SU-DHL-6 (cell line): ENCODE data around the gene UBC.

Experiments used
- H2AFZ ChIP-seq: fragments of 200-600 bp; sonication (generic); 2 replicates; pipeline ENCODE4 v1.6.1; 2014; ENCODE audit warnings: low read depth, mild to moderate bottlenecking, moderate library complexity, mixed read lengths, antibody characterized with exemption, low read length; ENCODE audit not compliant: severe bottlenecking
- H3F3A ChIP-seq: fragments of 200-600 bp; shearing (Covaris generic); 2 replicates; pipeline ENCODE4 v1.6.0; 2016; ENCODE audit warnings: antibody characterized with exemption, mild to moderate bottlenecking; ENCODE audit not compliant: insufficient read depth
- H3K27ac ChIP-seq: fragments of 200-600 bp; sonication (generic); 2 replicates; pipeline ENCODE4 v1.5.1; 2016; ENCODE audit warnings: low read depth, mild to moderate bottlenecking, low read length, moderate library complexity, mixed read lengths
- H3K27me3 ChIP-seq: fragments of 200-600 bp; sonication (generic), shearing (Covaris generic); 2 replicates; pipeline ENCODE4 v1.6.0; 2014; ENCODE audit warnings: mild to moderate bottlenecking, low read length
- H3K36me3 ChIP-seq: fragments of 200-600 bp; sonication (generic); 2 replicates; pipeline ENCODE4 v1.6.1; 2014; ENCODE audit warnings: mild to moderate bottlenecking, low read length, mixed read lengths
- H3K4me2 ChIP-seq: fragments of 300-600, 200-600 bp; shearing (Covaris generic), sonication (generic); 2 replicates; pipeline ENCODE4 v1.6.0; 2014; ENCODE audit warnings: low read length, low read depth, mild to moderate bottlenecking; ENCODE audit not compliant: poor library complexity, severe bottlenecking
- H3K4me3 ChIP-seq: fragments of 200-600 bp; sonication (generic); 2 replicates; pipeline ENCODE4 v1.5.1; 2014; ENCODE audit warnings: antibody characterized with exemption, low read length, mild to moderate bottlenecking, mixed read lengths; ENCODE audit not compliant: insufficient read depth, poor library complexity, severe bottlenecking
- H3K79me2 ChIP-seq: fragments of 200-600 bp; sonication (generic); 2 replicates; pipeline ENCODE4 v1.6.1; 2014; ENCODE audit warnings: mild to moderate bottlenecking, low read length, moderate library complexity; ENCODE audit not compliant: insufficient read depth
- H3K9ac ChIP-seq: fragments of 200-600 bp; sonication (generic); 2 replicates; pipeline ENCODE4 v1.7.0; 2014; ENCODE audit warnings: mild to moderate bottlenecking, low read length
- H3K9me2 ChIP-seq: fragments of 200-600 bp; sonication (generic); replicated peaks from 2 replicates; pipeline ENCODE4 v1.6.1; 2014; ENCODE audit warnings: low read length; ENCODE audit not compliant: insufficient read depth
- H3K9me3 ChIP-seq: fragments of 200-600 bp; sonication (generic); 2 replicates; pipeline ENCODE4 v1.6.1; 2014; ENCODE audit warnings: low read length, mixed read lengths; ENCODE audit not compliant: insufficient read depth
- H4K20me1 ChIP-seq: fragments of 200-600 bp; sonication (generic); 2 replicates; pipeline ENCODE4 v1.6.1; 2014; ENCODE audit warnings: low read depth, mild to moderate bottlenecking, antibody characterized with exemption, low read length, moderate library complexity, mixed read lengths
- EZH2phosphoT487 ChIP-seq: fragments of 200-600 bp; sonication (generic), shearing (Covaris generic); conservative IDR thresholded peaks from 2 replicates; pipeline ENCODE4 v1.6.1; 2018; ENCODE audit warnings: mild to moderate bottlenecking, antibody characterized with exemption, low read length, moderate library complexity, mixed read lengths
- TF ChIP-seq, protein P1 (sequence below): fragments of 200-600 bp; sonication (generic); IDR thresholded peaks from one replicate; pipeline ENCODE4 v1.5.1; 2017; ENCODE audit warnings: antibody characterized with exemption, mild to moderate bottlenecking, low read length, moderate library complexity; ENCODE audit not compliant: insufficient read depth, poor library complexity, severe bottlenecking

The UBC gene

DNA sequence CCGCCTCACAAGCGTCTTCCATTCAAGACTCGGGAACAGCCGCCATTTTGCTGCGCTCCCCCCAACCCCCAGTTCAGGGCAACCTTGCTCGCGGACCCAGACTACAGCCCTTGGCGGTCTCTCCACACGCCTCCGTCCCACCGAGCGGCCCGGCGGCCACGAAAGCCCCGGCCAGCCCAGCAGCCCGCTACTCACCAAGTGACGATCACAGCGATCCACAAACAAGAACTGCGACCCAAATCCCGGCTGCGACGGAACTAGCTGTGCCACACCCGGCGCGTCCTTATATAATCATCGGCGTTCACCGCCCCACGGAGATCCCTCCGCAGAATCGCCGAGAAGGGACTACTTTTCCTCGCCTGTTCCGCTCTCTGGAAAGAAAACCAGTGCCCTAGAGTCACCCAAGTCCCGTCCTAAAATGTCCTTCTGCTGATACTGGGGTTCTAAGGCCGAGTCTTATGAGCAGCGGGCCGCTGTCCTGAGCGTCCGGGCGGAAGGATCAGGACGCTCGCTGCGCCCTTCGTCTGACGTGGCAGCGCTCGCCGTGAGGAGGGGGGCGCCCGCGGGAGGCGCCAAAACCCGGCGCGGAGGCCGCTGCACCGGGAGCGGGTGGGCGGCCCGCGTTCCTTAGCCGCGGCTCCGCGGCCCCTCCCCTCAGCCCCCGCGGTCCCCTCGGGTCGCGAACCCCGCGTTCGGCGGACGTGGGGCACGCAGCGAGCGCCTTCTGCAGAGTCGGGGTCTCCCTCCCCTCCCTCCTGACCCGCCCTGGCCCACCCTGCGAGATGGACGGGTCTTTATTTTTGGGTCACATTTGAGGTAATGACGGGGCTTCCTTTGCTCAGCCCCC, at the start of gene UBC:
UBC (minus strand) TSS at position 259 of the 847 bp plus-strand sequence. CDS start 879 bp downstream, outside the sequence.
- TF ChIP-seq, protein P1, sequence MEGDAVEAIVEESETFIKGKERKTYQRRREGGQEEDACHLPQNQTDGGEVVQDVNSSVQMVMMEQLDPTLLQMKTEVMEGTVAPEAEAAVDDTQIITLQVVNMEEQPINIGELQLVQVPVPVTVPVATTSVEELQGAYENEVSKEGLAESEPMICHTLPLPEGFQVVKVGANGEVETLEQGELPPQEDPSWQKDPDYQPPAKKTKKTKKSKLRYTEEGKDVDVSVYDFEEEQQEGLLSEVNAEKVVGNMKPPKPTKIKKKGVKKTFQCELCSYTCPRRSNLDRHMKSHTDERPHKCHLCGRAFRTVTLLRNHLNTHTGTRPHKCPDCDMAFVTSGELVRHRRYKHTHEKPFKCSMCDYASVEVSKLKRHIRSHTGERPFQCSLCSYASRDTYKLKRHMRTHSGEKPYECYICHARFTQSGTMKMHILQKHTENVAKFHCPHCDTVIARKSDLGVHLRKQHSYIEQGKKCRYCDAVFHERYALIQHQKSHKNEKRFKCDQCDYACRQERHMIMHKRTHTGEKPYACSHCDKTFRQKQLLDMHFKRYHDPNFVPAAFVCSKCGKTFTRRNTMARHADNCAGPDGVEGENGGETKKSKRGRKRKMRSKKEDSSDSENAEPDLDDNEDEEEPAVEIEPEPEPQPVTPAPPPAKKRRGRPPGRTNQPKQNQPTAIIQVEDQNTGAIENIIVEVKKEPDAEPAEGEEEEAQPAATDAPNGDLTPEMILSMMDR = no peak
- TF ChIP-seq EZH2phosphoT487 = no peak
- H3K27me3 ChIP-seq = no peaks in the 10 kb centered on the region
- H4K20me1 ChIP-seq = peaks cover 26% of the 10 kb centered on the region
- peak within 1 kb of the TSS; percentile 97 for H3K27ac ChIP-seq
- H3K4me3 ChIP-seq = peak within 1 kb of the TSS; percentile 95
- peak within 1 kb of the TSS; percentile 96 for H3K9ac ChIP-seq
- peaks cover 13% of the 10 kb centered on the region for H3K36me3 ChIP-seq
- no peaks in the 10 kb centered on the region for H3K9me3 ChIP-seq
- no peaks in the 10 kb centered on the region for H3K9me2 ChIP-seq
- peak within 1 kb of the TSS; percentile 84 for H2AFZ ChIP-seq
- H3K4me2 ChIP-seq = peak within 1 kb of the TSS; percentile 94
- H3F3A ChIP-seq = peaks cover 68% of the 10 kb centered on the region
- peaks cover 21% of the 10 kb centered on the region for H3K79me2 ChIP-seq

DNA sequence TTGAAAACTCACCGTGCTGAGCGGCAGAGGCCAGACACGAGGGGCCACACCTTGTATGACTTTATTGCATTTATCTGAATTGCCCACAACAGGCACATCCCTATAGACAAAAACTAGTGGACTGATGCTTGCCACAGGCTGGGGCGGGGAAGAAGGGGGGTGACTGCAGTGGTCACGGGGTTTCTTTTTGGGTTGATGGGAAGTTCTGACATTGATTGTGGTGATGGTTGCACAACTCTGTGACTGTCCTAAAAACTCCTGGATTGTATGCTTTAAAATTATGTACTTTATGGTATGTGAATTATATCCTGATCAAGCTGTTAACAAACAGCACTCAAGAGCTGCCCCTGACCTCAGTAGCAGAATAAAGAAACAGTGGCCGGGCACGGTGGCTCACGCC, 48.8 kb upstream of the UBC start:
- Histone ChIP-seq H3K4me3 (no peak overlapping the region), H3K79me2 (no peaks in the 10 kb centered on the region), H3K27me3 (no peaks in the 10 kb centered on the region), H3K9ac (no peak overlapping the region), H3K36me3 (peaks cover 4% of the 10 kb centered on the region), H2AFZ (no peak overlapping the region), H3K27ac (no peak overlapping the region), H3K4me2 (no peak overlapping the region), H4K20me1 (no peaks in the 10 kb centered on the region; the same call in 1 of the 2 replicates), H3F3A (no peaks in the 10 kb centered on the region), H3K9me3 (no peaks in the 10 kb centered on the region), H3K9me2 (no peaks in the 10 kb centered on the region)
- TF ChIP-seq, protein P1 = no peak
- no peak for TF ChIP-seq EZH2phosphoT487

DNA sequence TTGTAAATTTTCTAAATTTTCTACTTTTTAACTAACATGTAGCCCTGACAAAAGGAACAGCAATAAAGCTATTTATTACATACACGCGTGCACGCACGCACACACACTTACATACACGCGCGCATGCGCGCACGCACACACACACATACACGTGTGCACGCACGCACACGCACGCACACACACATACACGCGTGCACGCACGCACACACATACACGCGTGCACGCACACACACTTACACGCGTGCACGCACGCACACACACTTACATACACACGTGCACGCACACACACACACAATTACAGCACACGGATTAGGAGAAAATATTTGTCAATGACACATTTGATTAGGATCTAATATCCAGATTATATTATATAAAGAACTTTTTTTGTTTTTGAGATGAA, 46.6 kb upstream of the UBC start:
- H3K36me3 ChIP-seq = peaks cover 4% of the 10 kb centered on the region
- H3K9ac ChIP-seq = no peak overlapping the region

More for the DNA sequence above, 46.6 kb upstream of the UBC start:
- Histone ChIP-seq H3K27ac (no peak overlapping the region), H3F3A (no peaks in the 10 kb centered on the region), H3K9me3 (no peaks in the 10 kb centered on the region), H2AFZ (no peak overlapping the region), H3K4me2 (no peak overlapping the region), H3K9me2 (no peaks in the 10 kb centered on the region), H3K27me3 (no peaks in the 10 kb centered on the region), H3K4me3 (no peak overlapping the region), H4K20me1 (no peaks in the 10 kb centered on the region; the same call in 1 of the 2 replicates), H3K79me2 (no peaks in the 10 kb centered on the region)
- TF ChIP-seq, protein P1 = no peak
